HG03108 (cell line): ENCODE measurements around the gene LIPT2.

Source experiments
- ATAC-seq: cut with Tn5 transposase; IDR thresholded peaks from one replicate; pipeline ENCODE4 v1.9.1; 2021; ENCODE audit warnings: moderate library complexity; ENCODE audit not compliant: unreplicated experiment

LIPT2 gene

GRCh38 chr11:74504100-74504691 lies 10.7 kb upstream of the LIPT2 start:
- no peak for ATAC-seq

- no peak for ATAC-seq
These were observed 1.4 kb upstream of the LIPT2 start for GRCh38 chr11:74494916-74495315.

- ATAC-seq = no peak
These were observed 487 bp upstream of the LIPT2 start for GRCh38 chr11:74493791-74494630.

GRCh38 chr11:74492084-74492483 lies 1.4 kb downstream of the LIPT2 start:
- ATAC-seq = no peak

GRCh38 chr11:74490941-74491340 lies 2.6 kb downstream of the LIPT2 start:
- ATAC-seq = no peak

- no peak for ATAC-seq
These were observed 5.6 kb downstream of the LIPT2 start for GRCh38 chr11:74487875-74488274.

- no peak for ATAC-seq
These were observed 7.7 kb downstream of the LIPT2 start for GRCh38 chr11:74485868-74486267.

DNA sequence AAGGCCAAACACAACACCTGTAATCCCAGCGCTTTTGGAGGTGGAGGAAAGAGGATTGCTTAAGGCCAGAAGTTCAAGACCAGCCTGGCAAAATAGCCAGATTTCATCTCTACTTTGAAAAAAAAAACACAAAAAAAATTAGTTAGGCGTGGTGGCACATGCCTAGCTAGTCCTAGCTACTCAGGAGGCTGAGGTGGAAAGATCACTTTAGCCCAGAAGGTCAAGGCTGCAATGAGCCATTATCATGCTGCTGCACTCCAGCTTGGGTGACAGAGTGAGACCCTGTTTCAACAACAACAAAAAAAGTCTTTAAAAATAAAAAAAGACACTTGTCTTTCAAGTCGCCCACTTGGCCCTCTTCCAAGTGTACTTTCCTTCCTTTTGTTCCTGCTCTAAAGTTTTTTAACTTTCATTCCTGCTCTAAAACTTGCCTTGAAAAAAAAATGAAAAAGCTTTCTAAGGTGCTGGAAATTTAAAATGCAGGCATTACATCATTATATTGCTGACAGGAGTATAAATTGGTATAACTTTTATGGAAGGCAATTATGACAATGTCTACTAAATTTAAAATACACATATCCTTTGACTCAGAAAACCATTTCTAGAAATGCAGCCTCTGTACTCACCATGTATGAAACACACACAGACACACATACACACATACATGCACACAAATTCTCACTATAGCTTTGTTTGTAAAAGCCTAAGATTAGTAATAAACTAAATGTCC lies 12.7 kb downstream of the LIPT2 start:
- ATAC-seq = no peak

DNA sequence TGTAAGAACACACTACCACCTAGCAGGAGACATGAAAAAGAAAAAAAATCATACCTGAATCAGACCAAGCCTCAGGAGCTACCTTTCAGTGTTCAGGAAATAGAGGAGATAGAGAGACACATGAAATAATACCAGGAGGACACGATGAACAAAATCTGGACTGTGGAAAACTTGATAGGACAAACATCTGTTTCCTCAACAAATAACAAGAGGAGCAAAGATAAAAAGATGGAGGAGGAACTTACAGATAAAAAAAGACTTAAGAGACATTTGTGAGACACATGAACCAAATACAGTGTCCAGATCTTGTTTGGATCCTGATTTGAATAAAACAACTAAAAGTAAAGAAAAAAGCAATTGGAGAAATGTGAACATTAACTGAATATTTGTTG lies 13.8 kb downstream of the LIPT2 start:
- no peak for ATAC-seq

DNA sequence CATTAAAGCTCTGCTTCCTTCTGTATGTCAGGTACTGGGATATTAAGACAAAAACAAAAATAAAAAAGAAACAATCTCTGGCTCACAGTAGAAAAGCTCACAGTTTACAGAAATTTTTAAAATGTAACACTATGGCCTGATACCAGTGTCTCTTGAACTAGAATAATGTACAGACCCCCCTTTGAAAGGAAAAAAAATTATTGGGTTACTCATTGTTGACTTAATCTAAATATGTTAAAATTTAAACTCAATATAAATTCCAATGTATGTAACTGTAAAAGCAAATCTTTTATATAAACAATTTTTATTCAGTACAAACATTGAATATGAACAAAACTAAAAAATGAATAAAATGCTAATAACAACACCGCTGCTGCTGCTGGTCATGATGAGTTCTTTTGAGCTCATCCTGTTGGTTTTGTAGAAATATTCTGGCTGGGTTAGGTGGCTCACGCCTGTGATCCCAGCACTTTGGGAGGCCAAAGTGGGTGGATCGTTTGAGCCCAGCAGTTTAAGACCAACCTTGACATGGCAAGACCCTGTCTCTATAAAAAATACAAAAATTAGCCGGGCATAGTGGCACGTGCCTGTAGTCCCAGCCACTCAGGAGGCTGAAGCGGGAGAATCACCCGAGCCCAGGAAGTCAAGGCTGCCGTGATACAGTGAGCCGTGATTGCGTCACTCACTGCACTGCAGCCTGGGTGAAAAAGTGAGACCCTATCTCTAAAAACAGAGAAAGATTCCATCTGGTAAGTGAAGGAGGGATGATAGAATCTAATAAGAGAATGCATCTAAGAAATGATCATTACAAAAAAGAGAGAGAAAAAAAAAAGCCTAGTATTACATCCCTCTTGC lies 14.4 kb downstream of the LIPT2 start:
- no peak for ATAC-seq

- no peak for ATAC-seq
These were observed 17.0 kb downstream of the LIPT2 start for GRCh38 chr11:74476536-74476935.

DNA sequence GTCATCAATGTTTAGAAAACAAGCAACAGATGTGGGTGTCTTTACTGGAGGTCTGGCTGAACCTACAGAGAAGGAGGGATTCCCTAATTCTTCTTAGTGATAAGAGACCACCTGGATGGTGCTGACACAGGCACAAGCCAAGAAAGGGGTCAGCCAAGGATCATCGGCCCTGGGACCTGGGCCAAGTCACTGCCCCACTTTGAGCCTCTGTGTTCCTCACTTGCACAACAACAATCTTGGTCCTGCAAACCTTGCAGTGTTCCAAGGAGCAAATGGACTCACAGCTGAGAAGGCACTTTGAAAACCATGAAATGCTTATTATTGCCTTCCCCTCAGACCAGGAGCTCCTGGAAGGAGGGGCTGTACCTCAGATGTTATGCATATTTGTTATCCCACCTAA lies 19.2 kb downstream of the LIPT2 start:
- ATAC-seq = no peak

DNA sequence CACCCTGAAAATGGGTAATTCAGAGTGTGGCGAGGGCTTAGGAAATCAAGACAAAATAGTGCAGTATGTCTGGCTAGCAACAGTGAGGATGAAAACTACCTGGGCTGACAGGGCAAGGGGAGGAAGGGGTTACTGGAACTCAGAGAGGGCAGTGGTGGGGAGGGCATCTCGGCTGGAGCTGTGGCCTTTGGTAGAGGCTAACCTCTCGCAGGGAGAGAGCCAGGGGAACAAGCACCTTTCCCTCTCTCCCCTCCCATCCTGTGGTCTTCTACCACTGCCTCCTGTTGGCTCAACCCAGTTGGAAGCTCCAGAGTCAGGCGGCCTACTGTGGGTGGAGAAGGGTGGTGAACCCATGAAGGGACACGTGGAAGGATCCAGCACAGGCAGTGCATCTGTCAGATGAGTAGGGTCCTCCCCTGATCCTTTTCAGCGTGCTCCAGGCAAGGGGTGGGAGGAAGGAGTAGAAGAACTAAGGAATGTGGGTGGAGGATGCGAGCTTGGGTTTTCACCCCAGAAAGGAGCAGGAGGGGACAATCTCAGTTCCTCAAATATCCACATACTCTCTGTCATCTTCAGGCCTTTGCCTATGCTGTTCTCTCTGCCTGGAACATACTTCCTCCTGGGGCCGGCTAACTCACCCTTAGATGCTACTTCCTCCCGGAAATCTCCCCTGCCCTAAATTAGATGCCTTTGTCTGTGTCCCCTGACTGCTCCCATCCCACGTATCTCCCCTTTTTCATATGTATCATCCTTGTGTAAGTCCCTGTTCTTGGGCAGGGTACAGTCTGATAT lies 19.9 kb downstream of the LIPT2 start:
- no peak for ATAC-seq

GRCh38 chr11:74471668-74472429 lies 21.7 kb downstream of the LIPT2 start:
- no peak for ATAC-seq

DNA sequence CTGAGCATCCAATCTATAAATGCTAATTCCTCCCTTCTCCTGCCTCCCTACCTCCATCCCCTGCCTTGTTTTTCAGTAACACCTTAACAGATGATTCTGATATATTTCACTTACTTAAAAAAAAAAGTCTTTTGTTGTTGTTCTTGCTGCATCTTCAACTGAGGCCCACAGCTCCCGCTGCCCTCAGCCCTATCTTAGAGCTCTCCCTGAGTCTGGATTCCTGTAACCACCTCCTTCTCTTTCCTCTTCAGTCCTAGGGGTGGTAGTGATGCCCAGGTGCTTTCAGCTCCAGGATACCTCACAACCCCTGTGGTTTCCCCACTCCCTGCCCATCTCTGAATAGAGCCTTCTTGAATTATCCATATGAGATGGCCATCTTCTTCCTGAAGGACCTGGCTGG lies 22.5 kb downstream of the LIPT2 start:
- no peak for ATAC-seq

GRCh38 chr11:74470526-74470925 lies 23.0 kb downstream of the LIPT2 start:
- ATAC-seq = no peak

- no peak for ATAC-seq
These were observed 24.6 kb downstream of the LIPT2 start for GRCh38 chr11:74468936-74469335.

DNA sequence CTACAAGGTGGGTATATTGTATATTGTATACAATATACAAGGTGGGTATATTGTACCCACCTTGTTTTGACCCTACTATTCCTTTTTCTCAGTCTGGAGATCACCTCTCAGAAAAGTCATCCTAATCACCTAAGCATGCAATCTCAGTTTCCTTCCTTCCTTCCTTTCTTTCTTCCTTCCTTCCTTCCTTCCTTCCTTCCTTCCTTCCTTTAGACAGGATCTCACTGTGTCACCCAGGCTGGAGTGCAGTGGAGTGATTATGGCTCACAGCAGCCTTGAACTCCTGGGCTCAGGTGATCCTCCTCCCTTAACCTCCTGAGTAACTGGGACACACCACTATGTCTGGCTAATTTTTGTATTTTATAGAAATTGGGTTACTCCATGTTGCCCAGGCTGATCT lies 25.0 kb downstream of the LIPT2 start:
- no peak for ATAC-seq

DNA sequence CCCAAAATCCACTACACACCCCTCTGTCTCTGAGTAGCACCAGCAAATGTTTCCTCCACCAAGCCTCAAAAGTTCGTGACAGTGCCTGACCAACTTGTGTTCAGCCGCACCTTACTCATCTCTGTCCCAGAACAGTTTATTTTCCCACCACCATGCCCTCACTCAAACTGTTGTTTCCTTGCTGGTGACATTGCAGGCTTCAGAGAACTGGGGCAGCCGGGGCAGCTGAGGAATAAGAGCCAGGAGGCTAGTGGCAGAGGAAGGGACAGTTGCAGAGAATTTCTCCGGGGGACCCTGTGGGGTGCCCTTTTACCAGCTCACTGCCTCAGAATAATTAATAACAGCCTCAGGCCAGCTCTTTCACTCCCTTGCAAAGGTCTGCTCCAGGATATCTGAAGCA lies 25.5 kb downstream of the LIPT2 start:
- no peak for ATAC-seq
